ENCODE data around the gene AMPH.

GRCh38 chr7:38659931-38660330 lies 28.8 kb upstream of the AMPH start:
- no peak for TF ChIP-seq CTCF (conservative IDR thresholded peaks at IDR 0.05)
- no peak for TF ChIP-seq EZH2 (IDR thresholded peaks at IDR 0.05; ENCODE audit: low read depth)
